Cardiac fibroblast (primary cell): ENCODE results near the gene UBE4B.

Source experiments
- DNase-seq, 2 donors: peaks; one replicate each; pipeline versions ENCODE4 v3.0.0 to v3.0.0-alpha.2; 2010; ENCODE audit warnings: low read depth in 2 of 2
- H3K4me3 ChIP-seq, 2 donors: replicated peaks in 1 of 2; 1 replicate in 1 of 2; 2 replicates in 1 of 2; pipeline ENCODE4 v1.5.1; 2011; ENCODE audit warnings: low read depth in 2 of 2, low read length in 2 of 2, mild to moderate bottlenecking in 2 of 2, moderate library complexity in 1 of 2
- TF ChIP-seq, protein P1 (sequence below): IDR thresholded peaks from one replicate; pipeline ENCODE4 v1.5.1; 2011; ENCODE audit warnings: low read depth, mild to moderate bottlenecking, low read length, inconsistent platforms

UBE4B gene

DNA sequence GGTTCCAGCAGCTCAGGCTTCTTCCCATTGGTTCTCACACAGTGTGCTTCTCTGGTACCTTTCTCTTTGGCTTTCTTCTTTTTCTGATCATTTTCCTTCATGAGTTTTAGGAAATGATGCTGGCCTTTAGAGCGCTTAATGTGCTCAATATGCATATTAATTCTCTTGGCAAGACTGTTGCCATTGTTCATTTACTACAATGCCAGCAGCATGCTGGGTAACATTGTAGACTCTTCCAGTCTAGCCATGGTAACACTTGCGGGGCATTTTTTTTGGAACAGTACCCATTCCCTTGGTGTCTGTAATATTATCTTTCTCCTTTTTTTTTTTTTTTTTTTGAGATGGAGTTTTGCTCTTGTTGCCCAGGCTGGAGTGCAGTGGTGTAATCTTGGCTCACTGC, 21.7 kb downstream of the UBE4B start:
- TF ChIP-seq, protein P1, sequence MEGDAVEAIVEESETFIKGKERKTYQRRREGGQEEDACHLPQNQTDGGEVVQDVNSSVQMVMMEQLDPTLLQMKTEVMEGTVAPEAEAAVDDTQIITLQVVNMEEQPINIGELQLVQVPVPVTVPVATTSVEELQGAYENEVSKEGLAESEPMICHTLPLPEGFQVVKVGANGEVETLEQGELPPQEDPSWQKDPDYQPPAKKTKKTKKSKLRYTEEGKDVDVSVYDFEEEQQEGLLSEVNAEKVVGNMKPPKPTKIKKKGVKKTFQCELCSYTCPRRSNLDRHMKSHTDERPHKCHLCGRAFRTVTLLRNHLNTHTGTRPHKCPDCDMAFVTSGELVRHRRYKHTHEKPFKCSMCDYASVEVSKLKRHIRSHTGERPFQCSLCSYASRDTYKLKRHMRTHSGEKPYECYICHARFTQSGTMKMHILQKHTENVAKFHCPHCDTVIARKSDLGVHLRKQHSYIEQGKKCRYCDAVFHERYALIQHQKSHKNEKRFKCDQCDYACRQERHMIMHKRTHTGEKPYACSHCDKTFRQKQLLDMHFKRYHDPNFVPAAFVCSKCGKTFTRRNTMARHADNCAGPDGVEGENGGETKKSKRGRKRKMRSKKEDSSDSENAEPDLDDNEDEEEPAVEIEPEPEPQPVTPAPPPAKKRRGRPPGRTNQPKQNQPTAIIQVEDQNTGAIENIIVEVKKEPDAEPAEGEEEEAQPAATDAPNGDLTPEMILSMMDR = no peak
- no peak overlapping the region for H3K4me3 ChIP-seq
- DNase-seq = no peak

- TF ChIP-seq, protein P1 = no peak
- H3K4me3 ChIP-seq = no peak overlapping the region
- no peak for DNase-seq
Measured at GRCh38 chr1:10056599-10056987, 23.8 kb downstream of the UBE4B start.

- TF ChIP-seq, protein P1 = no peak
- H3K4me3 ChIP-seq = no peak overlapping the region
- peak; percentile 61 to 67 for DNase-seq
Measured at GRCh38 chr1:10057343-10057742, 24.6 kb downstream of the UBE4B start.

GRCh38 chr1:10057796-10058195, 25.0 kb downstream of the UBE4B start:
- no peak for DNase-seq
- no peak overlapping the region for H3K4me3 ChIP-seq
- TF ChIP-seq, protein P1 = no peak

DNA sequence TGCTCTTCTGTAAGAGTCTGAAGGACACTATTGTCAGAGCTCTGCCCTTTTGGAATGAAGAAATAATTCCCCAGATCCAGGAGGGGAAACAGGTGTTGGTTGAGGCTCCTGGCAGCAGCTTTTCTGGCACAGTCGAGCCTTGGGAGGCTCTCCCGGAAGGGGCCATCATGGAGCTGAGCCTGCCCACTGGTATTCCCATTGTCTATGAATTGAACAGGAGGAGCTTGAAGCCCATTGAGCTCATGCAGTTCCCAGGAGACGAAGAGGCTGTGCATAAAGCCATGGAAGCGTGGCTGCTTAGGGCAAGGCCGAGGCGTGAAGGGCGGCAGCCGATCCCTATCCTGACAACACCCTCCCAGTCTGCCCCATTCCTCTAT, 26.6 kb downstream of the UBE4B start:
- TF ChIP-seq, protein P1 = no peak
- H3K4me3 ChIP-seq = no peak overlapping the region
- DNase-seq = no peak

- TF ChIP-seq, protein P1 = no peak
- DNase-seq = no peak
- no peak overlapping the region for H3K4me3 ChIP-seq
Measured at GRCh38 chr1:10060311-10061100, 27.7 kb downstream of the UBE4B start.

GRCh38 chr1:10061276-10061675, 28.5 kb downstream of the UBE4B start:
- no peak overlapping the region for H3K4me3 ChIP-seq
- DNase-seq = no peak
- TF ChIP-seq, protein P1 = no peak
